Natural killer cell treated with Interleukin-12 subunit alpha and Interleukin-12 subunit beta and Interleukin-15 and Interleukin-18, amount 100 ng/mL, for 72 hours (primary cell): ENCODE measurements around the gene CSF3. TPM values are rescaled to one million over a fixed set of nuclear protein-coding genes. Genes with fewer than 3 reads are reported as not detected.
A peak's percentile ranks its signal among the peaks of the same experiment; 100 is the strongest.

ENCODE experiments used
- ATAC-seq, 2 donors: fragments of 150-1000 bp; cut with Tn5 transposase in 1 of 2; sonication (Bioruptor Pico), chemical (Tn5 transposase) in 1 of 2; 2 replicates each; pipeline ENCODE4 v1.10.0; 2021
- DNase-seq: peaks from one replicate; pipeline ENCODE4 v3.0.0; 2022; ENCODE audit warnings: low spot score
- H3K27ac Mint-ChIP-seq, 2 donors: 1 replicate in 1 of 2; 2 replicates in 1 of 2; pipeline ENCODE4 v1.8.0; 2022; ENCODE audit warnings: mixed read lengths in 2 of 2, mild to moderate bottlenecking in 1 of 2, moderate library complexity in 1 of 2
- H3K27me3 Mint-ChIP-seq, 2 donors: 1 replicate in 1 of 2; 2 replicates in 1 of 2; pipeline ENCODE4 v1.8.0; 2022; ENCODE audit warnings: mixed read lengths in 2 of 2
- H3K36me3 Mint-ChIP-seq: one replicate; pipeline ENCODE4 v1.8.0; 2022; ENCODE audit warnings: mixed read lengths
- H3K4me1 Mint-ChIP-seq, 2 donors: 1 replicate in 1 of 2; 2 replicates in 1 of 2; pipeline ENCODE4 v1.8.0; 2022; ENCODE audit warnings: low read depth in 2 of 2, mixed read lengths in 2 of 2, mild to moderate bottlenecking in 1 of 2
- H3K4me3 Mint-ChIP-seq: one replicate; pipeline ENCODE4 v1.8.0; 2022; ENCODE audit warnings: mixed read lengths
- H3K9me3 Mint-ChIP-seq: 2 replicates; pipeline ENCODE4 v1.8.0; 2022; ENCODE audit warnings: mixed read lengths
- total RNA-seq, 2 donors: library from RNA; stranded (reverse); gene quantifications; one replicate each; pipeline ENCODE4 v1.2.3, GENCODE V29; 2022

Gene CSF3
- total RNA-seq, 2 donors from 2014 or later, result 0.78 TPM; not detected in 1

GRCh38 chr17:40064971-40065768 lies 49.9 kb downstream of the CSF3 start:
- H3K9me3 Mint-ChIP-seq, result no peaks in the 10 kb centered on the region
- peak overlapping the region; percentile 83 for H3K4me3 Mint-ChIP-seq
- H3K27me3 Mint-ChIP-seq, result peaks cover 0 to 6% of the 10 kb centered on the region in 2 donors
- peaks cover 57 to 60% of the 10 kb centered on the region in 2 donors for H3K4me1 Mint-ChIP-seq
- ATAC-seq, result no peak
- H3K36me3 Mint-ChIP-seq, result no peaks in the 10 kb centered on the region
- H3K27ac Mint-ChIP-seq, result peak overlapping the region; percentile 7 to 11
- no peak for DNase-seq

GRCh38 chr17:40065769-40066510 lies 50.7 kb downstream of the CSF3 start:
- Mint-ChIP-seq H3K9me3 (no peaks in the 10 kb centered on the region), H3K4me3 (no peak overlapping the region), H3K27me3 (peaks cover 0 to 6% of the 10 kb centered on the region in 2 donors), H3K36me3 (no peaks in the 10 kb centered on the region), H3K27ac (peak overlapping the region; percentile 7 to 90), H3K4me1 (peaks cover 62% of the 10 kb centered on the region in 2 donors)
- no peak for DNase-seq
- no peak for ATAC-seq

Other genes starting within 250 kb of the CSF3 start
- 10 to 100 TPM; 65.5 to 80.9 TPM for gene IKZF3, start 151.1 kb upstream of the CSF3 start, total RNA-seq
- gene ZPBP2, start 147.2 kb upstream of the CSF3 start, total RNA-seq, result not detected
- gene GSDMB, start 96.8 kb upstream of the CSF3 start, total RNA-seq, result 10 to 100 TPM; 39.0 to 54.1 TPM
- gene ORMDL3, start 87.8 kb upstream of the CSF3 start, total RNA-seq, result 100 to 1,000 TPM in 1 of 2 donors, 10 to 100 TPM in 1; 94.2 to 124 TPM
- gene LRRC3C, start 87.7 kb upstream of the CSF3 start, total RNA-seq, result not detected
- 1 to 10 TPM in 1 of 2 donors, under 1 TPM in 1; 0.24 to 1.1 TPM for gene GSDMA, start 52.4 kb upstream of the CSF3 start, total RNA-seq
- gene PSMD3, start 34.6 kb upstream of the CSF3 start, total RNA-seq, result 100 to 1,000 TPM; 148 to 163 TPM
- gene MED24, start 39.0 kb downstream of the CSF3 start, total RNA-seq, result 100 to 1,000 TPM in 1 of 2 donors, 10 to 100 TPM in 1; 91.5 to 147 TPM
- 10 to 100 TPM in 1 of 2 donors, 1 to 10 TPM in 1; 4.9 to 10.9 TPM for gene THRA, start 47.5 kb downstream of the CSF3 start, total RNA-seq
- 1 to 10 TPM; 1.4 to 5.4 TPM for gene NR1D1, start 85.1 kb downstream of the CSF3 start, total RNA-seq
- gene MSL1, start 106.5 kb downstream of the CSF3 start, total RNA-seq, result 100 to 1,000 TPM in 1 of 2 donors, 10 to 100 TPM in 1; 79.8 to 102 TPM
- 100 to 1,000 TPM in 1 of 2 donors, 10 to 100 TPM in 1; 83.1 to 101 TPM for gene CASC3, start 125.1 kb downstream of the CSF3 start, total RNA-seq
- 10 to 100 TPM in 1 of 2 donors, 1 to 10 TPM in 1; 5.9 to 17.2 TPM for gene RAPGEFL1, start 162.0 kb downstream of the CSF3 start, total RNA-seq
- 10 to 100 TPM; 32.4 to 34.6 TPM for gene WIPF2, start 203.9 kb downstream of the CSF3 start, total RNA-seq